Fibroblast of mammary gland (primary cell): ENCODE data around the gene BTNL9.

Source experiments
- DNase-seq: peaks from one replicate; pipeline ENCODE4 v3.0.0-alpha.2; 2010; ENCODE audit warnings: low read depth
- H3K4me3 ChIP-seq: 2 replicates; pipeline ENCODE4 v1.5.1; 2011; ENCODE audit warnings: low read depth, mild to moderate bottlenecking, low read length, moderate library complexity; ENCODE audit not compliant: control insufficient read depth
- TF ChIP-seq, protein P1 (sequence below): conservative IDR thresholded peaks from 2 replicates; pipeline ENCODE4 v1.5.1; 2011; ENCODE audit warnings: low read depth, low read length, inconsistent platforms; ENCODE audit not compliant: control insufficient read depth, insufficient read depth

Gene BTNL9

DNA sequence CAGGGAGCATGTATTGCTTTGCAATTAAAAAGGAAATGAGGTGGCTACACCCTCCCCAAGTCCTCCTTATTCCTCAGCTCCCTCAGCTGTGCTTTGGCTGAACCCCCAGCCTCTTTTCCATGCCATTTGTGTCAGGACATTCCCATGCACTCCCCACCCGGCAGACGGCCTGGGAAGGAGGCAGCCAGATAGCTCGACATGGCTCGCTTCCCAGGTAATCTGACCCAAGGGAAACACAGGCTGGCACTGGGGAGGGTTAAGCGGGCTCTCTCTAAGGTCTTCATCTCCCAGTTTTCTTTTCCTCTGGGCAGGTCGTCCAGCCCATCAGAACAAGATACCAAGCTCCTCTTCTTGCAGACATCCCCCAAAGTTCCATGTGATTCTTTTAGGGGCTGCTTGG lies 31.2 kb downstream of the BTNL9 start:
- no peak for DNase-seq
- TF ChIP-seq, protein P1, sequence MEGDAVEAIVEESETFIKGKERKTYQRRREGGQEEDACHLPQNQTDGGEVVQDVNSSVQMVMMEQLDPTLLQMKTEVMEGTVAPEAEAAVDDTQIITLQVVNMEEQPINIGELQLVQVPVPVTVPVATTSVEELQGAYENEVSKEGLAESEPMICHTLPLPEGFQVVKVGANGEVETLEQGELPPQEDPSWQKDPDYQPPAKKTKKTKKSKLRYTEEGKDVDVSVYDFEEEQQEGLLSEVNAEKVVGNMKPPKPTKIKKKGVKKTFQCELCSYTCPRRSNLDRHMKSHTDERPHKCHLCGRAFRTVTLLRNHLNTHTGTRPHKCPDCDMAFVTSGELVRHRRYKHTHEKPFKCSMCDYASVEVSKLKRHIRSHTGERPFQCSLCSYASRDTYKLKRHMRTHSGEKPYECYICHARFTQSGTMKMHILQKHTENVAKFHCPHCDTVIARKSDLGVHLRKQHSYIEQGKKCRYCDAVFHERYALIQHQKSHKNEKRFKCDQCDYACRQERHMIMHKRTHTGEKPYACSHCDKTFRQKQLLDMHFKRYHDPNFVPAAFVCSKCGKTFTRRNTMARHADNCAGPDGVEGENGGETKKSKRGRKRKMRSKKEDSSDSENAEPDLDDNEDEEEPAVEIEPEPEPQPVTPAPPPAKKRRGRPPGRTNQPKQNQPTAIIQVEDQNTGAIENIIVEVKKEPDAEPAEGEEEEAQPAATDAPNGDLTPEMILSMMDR: no peak
- no peak overlapping the region for H3K4me3 ChIP-seq

DNA sequence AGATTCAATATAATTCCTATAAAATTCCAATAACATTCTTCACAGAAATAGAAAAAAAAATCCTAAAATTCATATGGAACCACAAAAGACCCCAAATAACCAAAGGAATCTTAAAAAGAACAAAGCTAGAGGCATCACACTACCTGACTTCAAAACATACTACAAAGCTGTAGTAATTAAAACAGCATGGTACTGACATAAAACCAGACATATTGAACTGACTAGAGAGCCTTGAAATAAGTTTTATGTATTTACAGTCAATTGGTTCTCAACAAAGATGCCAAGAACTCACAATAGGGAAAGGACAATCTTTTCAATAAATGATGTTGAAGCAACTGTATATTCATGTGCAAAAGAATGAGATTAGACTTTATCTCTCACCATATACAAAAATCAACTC lies 36.9 kb downstream of the BTNL9 start:
- TF ChIP-seq, protein P1: no peak
- DNase-seq: no peak
- no peak overlapping the region for H3K4me3 ChIP-seq

DNA sequence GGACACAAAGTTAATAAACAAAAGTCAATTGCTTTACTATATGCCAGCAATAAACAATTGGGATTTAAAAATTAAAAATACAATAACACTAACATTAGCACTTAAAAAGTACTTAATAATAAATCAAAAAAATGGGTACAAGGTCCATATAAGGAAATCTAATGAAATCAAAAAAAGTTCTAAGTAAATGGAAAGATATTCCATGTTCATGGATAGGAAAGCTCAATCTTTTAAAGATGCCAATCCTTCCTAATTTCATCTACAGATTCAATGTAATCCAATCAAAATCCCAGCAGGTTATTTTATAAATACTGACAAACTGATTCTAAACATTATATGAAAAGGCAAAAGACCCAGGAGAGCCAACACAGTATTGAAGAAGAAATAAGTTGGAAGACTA lies 41.9 kb downstream of the BTNL9 start:
- no peak overlapping the region for H3K4me3 ChIP-seq
- TF ChIP-seq, protein P1: no peak
- no peak for DNase-seq

DNA sequence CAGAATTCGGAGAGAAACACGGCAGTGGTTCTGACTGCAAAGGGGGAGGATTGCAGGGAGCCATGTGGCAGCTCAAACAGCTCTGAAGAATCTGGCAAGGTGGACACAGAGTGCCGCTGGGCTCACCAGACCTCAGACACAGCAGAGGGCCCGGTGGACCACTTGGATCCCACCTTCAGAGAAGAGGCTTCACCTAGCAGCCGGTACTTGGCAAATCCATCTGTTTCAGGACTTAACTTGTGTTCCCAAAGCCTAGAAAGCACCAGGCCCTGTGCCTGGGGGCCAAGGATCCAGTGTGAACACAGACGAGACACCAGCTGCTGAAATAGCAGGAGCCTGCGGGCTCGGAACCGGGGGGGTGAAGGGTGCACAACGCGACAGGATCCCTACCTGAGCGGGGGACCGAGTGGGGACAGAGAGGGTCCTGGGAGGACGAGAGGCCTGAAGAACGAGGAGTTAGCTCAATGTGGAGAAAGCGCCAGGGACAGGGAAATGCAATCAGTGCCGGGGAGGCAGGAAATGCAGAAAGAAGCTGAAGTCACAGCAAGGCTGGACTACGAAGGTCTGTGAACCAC lies 44.6 kb downstream of the BTNL9 start:
- TF ChIP-seq, protein P1: no peak
- DNase-seq: no peak
- no peak overlapping the region for H3K4me3 ChIP-seq

DNA sequence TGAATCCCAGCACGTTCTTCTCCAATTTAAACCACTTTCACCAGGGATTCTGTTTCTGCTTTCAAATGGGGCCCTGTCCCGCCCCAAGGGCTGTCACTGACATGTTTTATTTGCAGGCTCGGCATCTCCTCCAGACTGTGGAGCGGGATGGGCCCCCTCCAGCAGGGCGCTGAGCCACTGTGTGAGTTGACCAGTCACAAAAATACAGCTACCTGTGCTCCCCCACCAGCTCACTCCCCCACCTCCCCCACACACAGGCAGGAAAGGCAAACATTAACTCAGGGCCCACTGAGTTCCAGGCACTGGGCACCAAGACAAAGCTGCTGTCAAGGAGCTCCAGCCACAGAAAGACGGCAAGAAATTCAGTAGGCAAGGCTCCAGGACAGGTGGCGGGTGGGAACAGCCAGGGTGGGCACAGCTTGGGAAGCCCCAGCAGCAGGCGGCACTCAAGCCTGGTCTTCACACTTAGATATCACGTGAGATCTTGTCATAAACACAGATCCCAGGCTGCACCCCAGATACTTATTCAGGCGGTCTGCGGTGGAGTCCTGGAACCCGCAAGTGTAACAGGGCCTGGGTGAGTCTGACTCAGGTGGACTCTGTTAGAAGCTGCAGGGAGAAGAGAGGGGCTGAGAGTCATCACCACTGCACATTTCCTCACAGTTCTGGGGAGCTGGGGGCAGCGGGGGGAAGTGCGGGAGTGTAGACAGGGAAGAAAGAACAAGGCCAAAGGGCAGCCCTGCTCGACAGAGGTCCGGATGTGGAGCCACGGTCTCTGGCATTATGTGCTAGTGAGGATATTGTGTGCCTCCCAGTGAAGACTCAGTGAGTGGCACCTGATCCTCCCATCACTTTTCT lies 46.2 kb downstream of the BTNL9 start:
- TF ChIP-seq, protein P1: no peak
- H3K4me3 ChIP-seq: no peak overlapping the region
- no peak for DNase-seq

DNA sequence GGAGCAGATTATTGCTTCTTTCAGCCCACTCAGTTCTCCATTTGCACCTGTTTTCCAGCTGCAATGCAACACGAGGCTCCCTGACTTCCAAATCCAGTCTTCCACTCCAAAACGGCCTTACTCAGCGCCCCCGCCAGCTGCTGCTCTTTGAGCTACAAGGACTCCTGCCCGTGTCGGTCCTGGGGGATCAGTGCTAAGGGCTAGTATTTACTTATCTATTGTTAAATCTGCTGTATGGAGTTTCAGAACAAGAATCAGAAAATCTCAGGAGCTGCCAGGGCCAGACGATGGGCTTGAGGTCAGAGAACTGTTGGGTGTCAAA lies 46.8 kb downstream of the BTNL9 start:
- TF ChIP-seq, protein P1: no peak
- H3K4me3 ChIP-seq: no peak overlapping the region
- no peak for DNase-seq
